GM18870 (cell line): ENCODE data around the gene SOX6.
"Not testable (repeated sequence)": the region's sequence is repeated elsewhere in the genome, so short reads cannot be mapped to it uniquely, and the experiment has no call there.

Experiments
- ATAC-seq: cut with Tn5 transposase; IDR thresholded peaks from one replicate; pipeline ENCODE4 v1.9.1; 2021; ENCODE audit warnings: moderate library complexity; ENCODE audit not compliant: unreplicated experiment

Gene SOX6

GRCh38 chr11:15940462-15941205 is 415.7 kb downstream of the SOX6 start:
- peak; percentile 39 for ATAC-seq

DNA sequence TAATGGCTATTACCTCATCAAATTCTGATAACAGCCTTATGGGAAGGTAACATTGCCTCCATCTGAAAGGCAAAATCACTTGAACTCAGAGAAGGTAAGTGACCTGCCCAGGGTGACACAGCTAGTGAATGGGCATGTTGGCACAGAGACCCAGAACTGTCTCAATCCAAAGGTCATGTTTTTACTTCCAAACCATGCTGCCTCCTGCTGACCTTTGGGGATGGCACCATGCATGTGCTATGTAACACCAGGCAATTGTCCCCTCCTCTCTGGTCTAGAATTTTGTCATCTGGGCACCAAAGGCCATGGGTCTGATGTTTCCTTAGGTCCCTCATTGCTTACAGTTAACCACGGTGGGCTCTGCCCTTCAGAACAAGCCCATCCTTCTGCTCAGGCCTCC is 417.4 kb downstream of the SOX6 start:
- ATAC-seq = no peak

GRCh38 chr11:15938121-15938611 is 418.2 kb downstream of the SOX6 start:
- no peak for ATAC-seq

DNA sequence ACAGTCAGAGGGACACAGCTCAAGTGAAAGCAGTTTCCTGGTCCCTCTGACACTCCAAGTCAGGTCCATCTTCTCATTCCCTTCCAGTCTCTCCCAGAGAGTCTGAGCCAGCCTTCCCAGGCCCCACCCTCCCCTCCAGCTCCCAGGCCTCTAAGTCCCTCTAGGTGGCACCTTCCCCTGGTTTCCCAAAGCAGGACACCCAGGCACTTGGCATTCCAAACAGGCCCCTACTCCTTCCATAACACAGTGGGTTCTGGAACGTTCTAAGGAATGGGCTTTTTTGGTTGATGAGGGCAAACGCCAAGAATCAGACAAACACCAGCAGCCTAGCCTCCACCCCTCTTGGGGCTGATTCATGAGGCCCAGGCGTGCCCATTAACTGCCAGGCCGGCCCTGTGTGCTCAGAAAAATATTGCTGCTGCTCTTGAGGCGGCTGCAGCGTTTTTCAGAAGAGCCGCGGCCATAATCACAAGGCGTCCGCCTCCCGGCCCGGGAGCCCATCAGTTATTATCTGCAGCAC is 418.7 kb downstream of the SOX6 start:
- ATAC-seq = no peak

- no peak for ATAC-seq
These were observed 420.3 kb downstream of the SOX6 start for GRCh38 chr11:15936011-15936410.

DNA sequence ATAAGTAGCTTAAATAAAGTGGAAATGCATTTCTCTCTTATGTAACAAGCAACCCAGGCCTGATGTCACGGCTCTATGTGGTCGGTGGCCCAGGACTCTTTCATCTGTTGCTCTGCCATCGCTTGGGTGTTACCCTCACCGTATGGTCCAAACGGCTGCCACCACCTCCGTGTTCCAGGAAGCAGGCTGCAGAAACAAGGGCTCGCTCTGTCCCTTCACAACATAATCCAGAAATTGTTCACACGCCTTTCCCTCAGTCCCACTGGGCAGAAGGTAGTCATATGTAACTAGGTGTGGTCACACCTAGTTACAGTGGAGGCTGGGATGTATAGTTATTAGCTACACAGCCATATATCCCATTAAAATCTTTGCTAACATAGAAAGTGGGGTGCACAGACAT is 421.0 kb downstream of the SOX6 start:
- no peak for ATAC-seq

GRCh38 chr11:15933886-15934625 is 422.3 kb downstream of the SOX6 start:
- no peak for ATAC-seq

GRCh38 chr11:15932417-15932816 is 423.9 kb downstream of the SOX6 start:
- ATAC-seq = no peak

- no peak for ATAC-seq
These were observed 424.8 kb downstream of the SOX6 start for GRCh38 chr11:15931497-15931896.

DNA sequence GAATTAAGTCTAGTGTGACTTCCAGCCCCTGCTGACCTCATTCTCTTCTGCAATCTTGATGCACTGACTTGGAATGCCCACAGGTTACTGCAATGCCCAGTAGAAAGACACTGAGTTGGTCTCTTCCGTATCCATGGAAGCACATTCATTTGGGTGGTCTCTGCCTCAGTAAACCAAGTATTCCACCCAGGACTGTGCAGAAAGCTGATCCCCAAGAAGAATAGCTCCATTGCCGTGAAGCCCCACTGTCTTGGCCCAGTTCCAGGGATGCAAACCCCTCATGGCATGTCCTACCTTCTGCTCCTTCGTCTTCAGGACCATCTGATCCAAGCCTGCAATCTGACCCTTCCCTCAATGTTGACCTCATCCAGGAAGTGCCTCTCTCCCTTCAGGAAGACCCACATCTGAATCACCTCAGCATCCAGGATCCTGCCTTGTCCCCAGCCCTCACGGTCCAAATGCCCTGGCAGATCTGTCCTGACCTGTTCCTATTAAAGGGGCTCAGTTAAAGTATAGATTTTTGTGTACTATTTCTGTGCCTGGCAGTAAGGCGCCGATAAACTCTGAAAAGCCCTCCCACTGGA is 425.8 kb downstream of the SOX6 start:
- no peak for ATAC-seq

DNA sequence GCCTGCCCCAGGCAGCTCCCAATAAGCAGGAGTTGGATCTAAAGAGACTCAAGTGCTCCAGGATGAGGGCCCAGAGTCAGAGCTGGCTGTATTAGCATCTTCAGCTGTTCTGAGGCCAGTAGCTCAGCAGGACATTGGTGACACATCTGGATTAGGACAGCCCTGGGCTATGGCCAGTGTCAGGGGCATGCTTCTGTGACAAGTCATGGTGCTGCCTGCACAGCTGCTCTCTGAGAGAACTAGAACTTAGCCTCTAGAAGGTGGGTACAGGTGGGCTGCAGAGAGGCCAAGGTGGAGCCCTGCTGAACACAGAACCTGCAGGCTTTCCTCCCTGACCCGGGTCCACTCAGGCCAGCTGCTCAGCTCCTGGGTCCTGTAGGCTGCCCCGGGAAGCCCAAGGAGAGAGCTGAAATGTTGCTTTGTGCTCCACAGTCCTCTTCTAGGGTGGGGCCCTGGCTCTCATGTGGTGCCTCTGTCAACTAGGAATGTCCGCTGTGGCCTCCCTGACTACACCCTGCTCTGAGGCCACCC is 426.9 kb downstream of the SOX6 start:
- ATAC-seq = no peak

DNA sequence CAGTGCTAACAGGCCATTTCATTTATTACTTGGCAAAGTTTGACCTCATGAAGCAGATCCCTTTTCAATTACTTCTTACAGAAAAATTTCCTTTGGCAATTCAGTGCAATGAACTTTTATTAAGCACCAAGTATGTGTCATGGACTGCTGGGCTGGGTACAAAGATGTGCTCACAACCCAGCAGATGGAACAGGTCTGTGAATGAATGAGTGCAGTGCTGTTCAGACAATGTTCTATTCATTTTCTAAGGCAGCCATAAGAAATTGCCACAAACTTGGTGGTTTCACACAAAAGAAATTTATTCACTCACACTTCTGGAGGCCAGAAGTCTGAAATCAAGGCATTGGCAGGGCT is 428.5 kb downstream of the SOX6 start:
- ATAC-seq = no peak

- no peak for ATAC-seq
These were observed 429.0 kb downstream of the SOX6 start for GRCh38 chr11:15927196-15927863.

- ATAC-seq = no peak
These were observed 430.3 kb downstream of the SOX6 start for GRCh38 chr11:15926071-15926470.

DNA sequence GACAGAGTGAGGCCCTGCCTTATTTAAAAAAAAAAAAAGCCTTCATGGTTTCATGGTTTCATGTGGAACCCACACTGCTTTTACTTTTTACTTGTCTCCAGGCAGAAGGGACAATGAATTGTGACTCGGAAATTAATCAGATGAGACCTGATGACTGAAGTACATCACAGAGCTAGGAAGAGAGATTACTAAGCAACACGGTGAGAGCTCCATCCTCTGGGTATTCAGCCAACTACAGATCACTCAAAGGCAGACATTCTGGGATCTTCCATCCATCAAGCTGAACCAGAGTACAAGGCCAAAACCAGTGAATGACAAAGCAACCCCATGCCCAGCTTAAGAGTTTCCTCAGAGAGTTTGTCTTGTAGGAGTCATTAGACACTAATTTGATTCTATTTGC is 433.2 kb downstream of the SOX6 start:
- no peak for ATAC-seq

DNA sequence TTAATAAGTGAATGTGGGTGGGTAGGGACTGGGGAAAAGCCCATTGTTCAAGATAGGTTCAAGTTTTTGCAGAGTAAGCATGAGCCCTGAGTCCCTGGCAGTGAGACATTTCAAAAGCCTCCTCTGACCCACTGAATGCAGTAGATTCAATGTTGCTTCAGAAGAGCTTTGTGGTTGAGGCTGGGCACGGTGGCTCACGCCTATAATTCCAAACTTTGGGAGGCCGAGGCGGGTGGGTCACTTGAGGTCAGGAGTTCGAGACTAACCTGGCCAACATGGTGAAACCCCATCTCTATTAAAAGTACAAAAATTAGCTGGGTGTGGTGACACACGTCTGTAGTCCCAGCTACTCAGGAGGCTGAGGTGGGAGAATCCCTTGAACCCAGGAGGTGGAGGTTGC is 433.6 kb downstream of the SOX6 start:
- ATAC-seq = not testable (repeated sequence)

DNA sequence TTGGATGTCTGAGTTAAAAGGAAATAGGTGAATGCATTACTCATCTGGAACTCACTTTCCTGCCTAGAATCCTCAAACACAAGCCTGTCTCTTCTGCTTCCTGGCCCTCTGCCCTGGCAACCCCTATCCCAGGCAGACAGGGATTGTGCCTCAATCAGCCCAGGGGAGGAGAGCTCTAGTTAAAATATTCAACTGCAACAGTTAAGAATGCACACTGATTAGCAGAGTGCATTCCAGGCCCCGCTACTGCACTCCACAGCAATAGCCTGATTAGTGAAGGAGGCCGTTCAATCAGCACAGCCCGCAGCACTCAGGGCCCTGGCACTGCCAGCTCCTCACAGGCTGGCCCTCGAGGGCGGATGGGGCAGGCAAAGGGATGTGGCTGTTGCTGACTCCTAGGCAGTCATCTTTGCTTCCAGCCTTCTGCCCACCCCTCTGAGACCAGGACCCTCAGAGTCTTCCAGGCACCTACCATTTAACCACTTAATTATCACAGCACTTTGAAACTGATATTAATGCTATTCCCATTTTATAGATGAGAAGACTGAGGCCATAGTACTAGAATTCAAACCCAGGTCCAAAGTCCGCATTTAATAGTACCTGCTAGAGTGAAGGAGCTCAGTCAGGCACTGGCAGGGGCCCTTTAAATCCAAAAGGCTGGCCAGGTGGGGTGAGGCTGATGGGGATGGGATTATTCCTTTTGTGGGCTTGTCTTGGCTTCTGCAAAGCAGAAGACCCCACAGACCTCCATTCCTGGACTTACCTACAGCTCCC is 435.3 kb downstream of the SOX6 start:
- no peak for ATAC-seq

DNA sequence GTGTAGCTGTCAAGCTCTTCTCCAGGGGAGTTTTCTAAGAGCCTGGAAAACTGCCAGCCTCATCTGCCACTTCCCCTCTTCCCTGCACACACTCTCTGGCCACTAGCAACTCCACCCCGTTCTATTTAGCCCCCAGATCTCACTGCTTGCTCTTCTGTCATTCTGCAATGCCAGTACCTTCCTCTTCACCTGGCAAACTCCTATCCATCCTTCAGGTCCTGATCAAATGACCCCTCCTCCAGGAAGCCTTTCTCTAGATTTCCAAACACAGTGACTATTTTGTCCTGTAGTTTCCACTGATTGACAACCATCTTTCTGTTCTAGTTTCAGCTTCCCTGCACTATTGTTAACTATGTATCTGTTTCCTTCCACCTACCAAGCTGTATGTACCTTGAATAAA is 437.7 kb downstream of the SOX6 start:
- no peak for ATAC-seq

DNA sequence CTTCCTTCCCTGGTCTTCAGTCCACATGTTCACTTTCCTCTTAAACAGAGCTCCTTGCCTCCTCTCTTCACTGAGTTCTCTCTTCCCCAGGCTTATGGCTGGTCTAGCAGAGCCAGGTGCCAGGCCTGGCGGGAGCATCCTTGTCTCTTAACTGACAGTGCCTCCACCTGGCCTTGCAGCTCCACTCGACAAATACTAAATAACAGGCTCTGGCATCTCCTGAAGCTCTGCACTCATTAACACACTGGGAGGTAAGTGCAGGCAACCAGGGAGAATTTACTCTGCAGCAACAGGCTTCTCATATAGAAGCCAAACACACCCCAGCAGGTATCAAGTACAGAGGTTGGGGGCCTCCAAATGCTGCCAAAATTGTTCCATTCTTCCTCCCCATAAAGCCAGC is 438.1 kb downstream of the SOX6 start:
- ATAC-seq = no peak
